ENCODE results near the gene HSD17B1. TPM values are rescaled to one million over a fixed set of nuclear protein-coding genes. Genes with fewer than 3 reads are reported as not detected.
A peak's percentile ranks its signal among the peaks of the same experiment; 100 is the strongest.

HSD17B1 gene
- total and polyA plus RNA-seq, 2 of the 4 experiments (the other 2 are of a cell fraction) = 0.72 to 1.4 TPM

GRCh38 chr17:42512246-42512645, 40.5 kb upstream of the HSD17B1 start:
- in situ Hi-C loops (cut with MboI; ENCODE audit: low sequenced_read_pairs) (no loop called here), intact Hi-C loops (cut with micrococcal nuclease) (no loop called here), dilution Hi-C loops (cut with HindIII; ENCODE audit: low sequenced_read_pairs, unreplicated experiment) (no loop called here)
- no peaks in the 10 kb centered on the region for H3K9me3 ChIP-seq (ENCODE audit: control insufficient read depth, insufficient read depth, low read length)
- no TSS peak for BruUV-seq (replicated peaks)
- peak overlapping the region; percentile 33; the same call in 1 of the 2 replicates for H3K18ac ChIP-seq (ENCODE audit: low read depth, low read length)
- no peak for TF ChIP-seq CHD1 (IDR thresholded peaks at IDR 0.05; ENCODE audit: low read depth, low read length)
- TF ChIP-seq, protein P1, sequence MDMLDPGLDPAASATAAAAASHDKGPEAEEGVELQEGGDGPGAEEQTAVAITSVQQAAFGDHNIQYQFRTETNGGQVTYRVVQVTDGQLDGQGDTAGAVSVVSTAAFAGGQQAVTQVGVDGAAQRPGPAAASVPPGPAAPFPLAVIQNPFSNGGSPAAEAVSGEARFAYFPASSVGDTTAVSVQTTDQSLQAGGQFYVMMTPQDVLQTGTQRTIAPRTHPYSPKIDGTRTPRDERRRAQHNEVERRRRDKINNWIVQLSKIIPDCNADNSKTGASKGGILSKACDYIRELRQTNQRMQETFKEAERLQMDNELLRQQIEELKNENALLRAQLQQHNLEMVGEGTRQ (IDR thresholded peaks at IDR 0.05; ENCODE audit: low read depth, low read length) = no peak
- TF ChIP-seq, protein P2, sequence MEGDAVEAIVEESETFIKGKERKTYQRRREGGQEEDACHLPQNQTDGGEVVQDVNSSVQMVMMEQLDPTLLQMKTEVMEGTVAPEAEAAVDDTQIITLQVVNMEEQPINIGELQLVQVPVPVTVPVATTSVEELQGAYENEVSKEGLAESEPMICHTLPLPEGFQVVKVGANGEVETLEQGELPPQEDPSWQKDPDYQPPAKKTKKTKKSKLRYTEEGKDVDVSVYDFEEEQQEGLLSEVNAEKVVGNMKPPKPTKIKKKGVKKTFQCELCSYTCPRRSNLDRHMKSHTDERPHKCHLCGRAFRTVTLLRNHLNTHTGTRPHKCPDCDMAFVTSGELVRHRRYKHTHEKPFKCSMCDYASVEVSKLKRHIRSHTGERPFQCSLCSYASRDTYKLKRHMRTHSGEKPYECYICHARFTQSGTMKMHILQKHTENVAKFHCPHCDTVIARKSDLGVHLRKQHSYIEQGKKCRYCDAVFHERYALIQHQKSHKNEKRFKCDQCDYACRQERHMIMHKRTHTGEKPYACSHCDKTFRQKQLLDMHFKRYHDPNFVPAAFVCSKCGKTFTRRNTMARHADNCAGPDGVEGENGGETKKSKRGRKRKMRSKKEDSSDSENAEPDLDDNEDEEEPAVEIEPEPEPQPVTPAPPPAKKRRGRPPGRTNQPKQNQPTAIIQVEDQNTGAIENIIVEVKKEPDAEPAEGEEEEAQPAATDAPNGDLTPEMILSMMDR (conservative IDR thresholded peaks at IDR 0.05; ENCODE audit: low read depth, low read length) = no peak
- no peak for TF ChIP-seq RAD21 (IDR thresholded peaks at IDR 0.05; ENCODE audit: low read length)
- TF ChIP-seq MXI1 (IDR thresholded peaks at IDR 0.05; ENCODE audit: borderline replicate concordance, low read depth, low read length) = no peak
- no peak for TF ChIP-seq ELK1 (IDR thresholded peaks at IDR 0.05; ENCODE audit: borderline replicate concordance, low read depth, low read length)
- no peak for TF ChIP-seq MAZ (IDR thresholded peaks at IDR 0.05; ENCODE audit: borderline replicate concordance, low read depth, low read length)
- TF ChIP-seq RFX5 (IDR thresholded peaks at IDR 0.05; ENCODE audit: low read depth, low read length) = no peak
- TF ChIP-seq RCOR1 (IDR thresholded peaks at IDR 0.05; ENCODE audit: insufficient replicate concordance, low read length) = no peak
- TF ChIP-seq NFE2L2 (IDR thresholded peaks at IDR 0.05; ENCODE audit: low read depth, low read length) = no peak
- no peak for TF ChIP-seq SMC3 (IDR thresholded peaks at IDR 0.05; ENCODE audit: low read depth, low read length)
- H2BK15ac ChIP-seq (ENCODE audit: low read depth, low read length) = no peak overlapping the region
- no CpG with 5 or more reads among the region's 9 CpGs for WGBS, 2 experiments (ENCODE audit: extremely low coverage in 2 of 2, insufficient read length in 1 of 2)
- peaks cover 24% of the 10 kb centered on the region for H3K36me3 ChIP-seq (ENCODE audit: control insufficient read depth, insufficient read depth, low read length)
- H2AK5ac ChIP-seq (ENCODE audit: low read depth, low read length) = peak overlapping the region; percentile 45; the same call in 1 of the 2 replicates
- peaks cover 35% of the 10 kb centered on the region for H3K4me1 ChIP-seq (ENCODE audit: control insufficient read depth, insufficient read depth, low read length)
- DNase-seq (no peak), ATAC-seq (ENCODE audit: low read depth) (no peak)
- no peak overlapping the region for H3K56ac ChIP-seq (ENCODE audit: extremely low read depth, insufficient read depth, low read length)
- POLR2A ChIA-PET (ENCODE audit: unreplicated experiment) = no interaction called here
- no peak overlapping the region for H4K8ac ChIP-seq (ENCODE audit: low read depth in 2 of 2, low read length in 2 of 2)
- no peak overlapping the region for H2BK5ac ChIP-seq (ENCODE audit: low read depth, low read length, poor library complexity, severe bottlenecking)
- H3K79me1 ChIP-seq (ENCODE audit: low read depth in 1 of 2, low read length in 2 of 2) = peaks cover 0 to 25% of the 10 kb centered on the region in 2 experiments; a peak in 1 of 4 replicates
- no peaks in the 10 kb centered on the region for H3K27me3 ChIP-seq (ENCODE audit: control insufficient read depth, insufficient read depth, low read length)
- peak overlapping the region; percentile 71 for H3K4ac ChIP-seq (ENCODE audit: low read depth, low read length)
- H3K27ac ChIP-seq (ENCODE audit: insufficient read depth, low read length) = peak overlapping the region; percentile 77; the same call in 1 of the 2 replicates
- no peak overlapping the region for H3K4me3 ChIP-seq (ENCODE audit: insufficient read depth, low read depth, low read length)
- H2BK20ac ChIP-seq (ENCODE audit: low read depth, low read length) = peak overlapping the region; percentile 5; the same call in 1 of the 2 replicates
- no peak overlapping the region for H2AFZ ChIP-seq (replicated peaks; ENCODE audit: low read length, poor library complexity)
- CTCF ChIA-PET = interaction anchor here (0.8 kb wide), 1 partner anchor 106 kb away, joined by 4 read pairs; no protein-coding TSS in a partner anchor
- peak overlapping the region; percentile 67; the same call in 1 of the 2 replicates for H2BK120ac ChIP-seq (ENCODE audit: low read depth, low read length)
- peak overlapping the region; percentile 17; the same call in 1 of the 2 replicates for H3K14ac ChIP-seq (replicated peaks; ENCODE audit: low read depth, low read length)
- peak overlapping the region; percentile 15 for H2AK9ac ChIP-seq (replicated peaks; ENCODE audit: low read depth, low read length, poor library complexity)
- peak overlapping the region; percentile 12; the same call in 1 of the 2 replicates for H3K9ac ChIP-seq (ENCODE audit: low read depth, low read length)
- no peak overlapping the region for H3K23ac ChIP-seq (ENCODE audit: low read depth, low read length)
- peaks cover 20% of the 10 kb centered on the region for H3K9me1 ChIP-seq (ENCODE audit: insufficient read depth, low read length)
- H3K4me2 ChIP-seq (ENCODE audit: low read depth, low read length) = no peak overlapping the region; the same call in 1 of the 2 replicates
- peak overlapping the region; percentile 76; the same call in 1 of the 2 replicates for H4K5ac ChIP-seq (ENCODE audit: low read depth, low read length)
- H4K91ac ChIP-seq (ENCODE audit: insufficient read depth, low read depth, low read length) = peak overlapping the region; percentile 55
- H4K20me1 ChIP-seq (ENCODE audit: insufficient read depth, low read length) = no peaks in the 10 kb centered on the region

Data from IMR-90 (cell line).